SK-N-SH treated with all-trans-retinoic acid at 6 μM for 48 hours (cell line): ENCODE data around the gene FGF14.
A peak's percentile ranks its signal among the peaks of the same experiment; 100 is the strongest.

Source experiments
- ATAC-seq: fragments of 200-7000 bp; cut with Tn5 transposase; 3 replicates; pipeline ENCODE4 v1.9.1; 2020; ENCODE audit warnings: mild to moderate bottlenecking, moderate library complexity
- ARNTL ChIP-seq: fragments of 450-650 bp; formaldehyde crosslinking; IDR thresholded peaks from 2 replicates; pipeline ENCODE4 v1.5.0; 2020; ENCODE audit warnings: low read depth, mild to moderate bottlenecking, moderate library complexity, borderline replicate concordance
- BACH2 ChIP-seq: fragments of 250-450 bp; sonication (Bioruptor Pico); IDR thresholded peaks from 2 replicates; pipeline ENCODE4 v1.9.0; 2021; ENCODE audit warnings: mild to moderate bottlenecking, borderline replicate concordance
- CSDC2 ChIP-seq: fragments of 250-450 bp; sonication (Bioruptor Pico); IDR thresholded peaks from 2 replicates; pipeline ENCODE4 v1.5.0; 2020; ENCODE audit warnings: mild to moderate bottlenecking, moderate library complexity
- ESRRG ChIP-seq: fragments of 250-450 bp; sonication (Bioruptor Pico); IDR thresholded peaks from 2 replicates; pipeline ENCODE4 v1.6.1; 2021; ENCODE audit warnings: mild to moderate bottlenecking
- ISL1 ChIP-seq: fragments of 250-450 bp; sonication (Bioruptor Pico); IDR thresholded peaks from 2 replicates; pipeline ENCODE4 v2.1.2; 2022; ENCODE audit warnings: mild to moderate bottlenecking, moderate library complexity
- OSR1 ChIP-seq: fragments of 250-450 bp; sonication (Bioruptor Pico); IDR thresholded peaks from 2 replicates; pipeline ENCODE4 v1.8.0; 2022; ENCODE audit warnings: moderate library complexity, mild to moderate bottlenecking, inconsistent platforms
- PPARA ChIP-seq: fragments of 250-450 bp; sonication (Bioruptor Pico); IDR thresholded peaks from 2 replicates; pipeline ENCODE4 v1.5.0; 2020; ENCODE audit warnings: mild to moderate bottlenecking, borderline replicate concordance
- RARB ChIP-seq: fragments of 250-450 bp; sonication (Bioruptor Pico); IDR thresholded peaks from 2 replicates; pipeline ENCODE4 v1.8.0; 2021; ENCODE audit warnings: mild to moderate bottlenecking, moderate library complexity
- SNAI2 ChIP-seq: fragments of 250-450 bp; sonication (Bioruptor Pico); IDR thresholded peaks from 2 replicates; pipeline ENCODE4 v1.5.0; 2020; ENCODE audit warnings: mild to moderate bottlenecking, moderate library complexity
- TCF4 ChIP-seq: fragments of 250-450 bp; sonication (Bioruptor Pico); IDR thresholded peaks from 2 replicates; pipeline ENCODE4 v1.8.0; 2021; ENCODE audit warnings: mild to moderate bottlenecking, moderate library complexity, borderline replicate concordance
- TOX ChIP-seq: fragments of 250-450 bp; sonication (Bioruptor Pico); IDR thresholded peaks from 2 replicates; pipeline ENCODE4 v1.8.0; 2021; ENCODE audit warnings: mild to moderate bottlenecking, moderate library complexity, borderline replicate concordance
- ZFP3 ChIP-seq: fragments of 250-450 bp; sonication (Bioruptor Pico); IDR thresholded peaks from 2 replicates; pipeline ENCODE4 v1.5.0; 2020; ENCODE audit warnings: mild to moderate bottlenecking, moderate library complexity
- ZFP30 ChIP-seq: fragments of 450-650 bp; formaldehyde crosslinking; IDR thresholded peaks from 2 replicates; pipeline ENCODE4 v1.5.0; 2022; ENCODE audit warnings: mild to moderate bottlenecking, moderate library complexity
- ZNF565 ChIP-seq: fragments of 450-650 bp; formaldehyde crosslinking; conservative IDR thresholded peaks from 2 replicates; pipeline ENCODE4 v1.5.0; 2020; ENCODE audit warnings: low read depth, mild to moderate bottlenecking, moderate library complexity
- ZNF70 ChIP-seq: fragments of 450-650 bp; formaldehyde crosslinking; IDR thresholded peaks from 2 replicates; pipeline ENCODE4 v1.5.0; 2020; ENCODE audit warnings: mild to moderate bottlenecking, moderate library complexity
- ZNF8 ChIP-seq: fragments of 450-650 bp; formaldehyde crosslinking; IDR thresholded peaks from 2 replicates; pipeline ENCODE4 v1.5.0; 2020; ENCODE audit warnings: mild to moderate bottlenecking, moderate library complexity
- TF ChIP-seq, protein P1 (sequence below): fragments of 250-450 bp; sonication (Bioruptor Pico); IDR thresholded peaks from 2 replicates; pipeline ENCODE4 v1.5.1; 2020; ENCODE audit warnings: low read depth, mild to moderate bottlenecking, moderate library complexity
- TF ChIP-seq, protein P2 (sequence below): fragments of 250-450 bp; sonication (Bioruptor Pico); IDR thresholded peaks from 2 replicates; pipeline ENCODE4 v1.5.0; 2020; ENCODE audit warnings: mild to moderate bottlenecking, moderate library complexity
- TF ChIP-seq, protein P3 (sequence below): fragments of 250-450 bp; sonication (Bioruptor Pico); IDR thresholded peaks from 2 replicates; pipeline ENCODE4 v1.8.0; 2021; ENCODE audit warnings: low read depth, mild to moderate bottlenecking, moderate library complexity, borderline replicate concordance
- TF ChIP-seq, protein P4 (sequence below): fragments of 250-450 bp; sonication (Bioruptor Pico); IDR thresholded peaks from 2 replicates; pipeline ENCODE4 v1.5.1; 2021; ENCODE audit warnings: mild to moderate bottlenecking, moderate library complexity

FGF14 gene

DNA sequence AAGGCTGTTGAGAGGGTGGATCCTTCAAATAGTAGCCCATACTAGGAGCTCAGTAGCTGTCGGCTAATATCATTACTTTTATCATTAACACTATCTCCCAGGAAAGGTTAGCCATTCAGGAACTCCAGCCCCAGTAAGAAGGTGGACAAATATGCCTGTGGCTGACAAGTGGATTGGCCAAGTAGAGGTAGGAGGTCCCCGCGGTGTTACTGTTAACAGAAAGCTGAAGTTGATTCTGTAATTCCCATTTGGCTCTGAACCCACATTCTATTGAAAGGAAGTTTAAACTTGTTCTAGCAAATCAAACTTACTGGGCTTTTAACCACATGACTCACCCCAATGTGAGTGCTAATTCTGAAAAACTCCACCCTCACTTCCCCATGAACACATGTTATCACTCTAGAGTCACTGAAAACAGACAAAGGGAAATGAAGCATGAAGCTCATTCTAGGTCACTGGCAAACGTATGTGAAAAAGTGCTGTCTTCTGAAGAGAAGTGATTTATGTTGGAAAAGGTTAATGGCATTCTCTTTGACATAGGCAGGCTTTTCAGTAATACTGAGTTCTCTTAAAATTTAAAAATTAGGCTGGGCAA lies 273.5 kb downstream of the FGF14 start:
- ATAC-seq: peak; percentile 81
- TF ChIP-seq SNAI2 (peak; percentile 15; the same call in 1 of the 2 replicates), ISL1 (CRISPR knock-in tag) (peak; percentile 74)
- TF ChIP-seq, protein P1, sequence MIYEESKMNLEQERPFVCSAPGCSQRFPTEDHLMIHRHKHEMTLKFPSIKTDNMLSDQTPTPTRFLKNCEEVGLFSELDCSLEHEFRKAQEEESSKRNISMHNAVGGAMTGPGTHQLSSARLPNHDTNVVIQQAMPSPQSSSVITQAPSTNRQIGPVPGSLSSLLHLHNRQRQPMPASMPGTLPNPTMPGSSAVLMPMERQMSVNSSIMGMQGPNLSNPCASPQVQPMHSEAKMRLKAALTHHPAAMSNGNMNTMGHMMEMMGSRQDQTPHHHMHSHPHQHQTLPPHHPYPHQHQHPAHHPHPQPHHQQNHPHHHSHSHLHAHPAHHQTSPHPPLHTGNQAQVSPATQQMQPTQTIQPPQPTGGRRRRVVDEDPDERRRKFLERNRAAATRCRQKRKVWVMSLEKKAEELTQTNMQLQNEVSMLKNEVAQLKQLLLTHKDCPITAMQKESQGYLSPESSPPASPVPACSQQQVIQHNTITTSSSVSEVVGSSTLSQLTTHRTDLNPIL (CRISPR knock-in tag): no peak
- TF ChIP-seq, protein P2, sequence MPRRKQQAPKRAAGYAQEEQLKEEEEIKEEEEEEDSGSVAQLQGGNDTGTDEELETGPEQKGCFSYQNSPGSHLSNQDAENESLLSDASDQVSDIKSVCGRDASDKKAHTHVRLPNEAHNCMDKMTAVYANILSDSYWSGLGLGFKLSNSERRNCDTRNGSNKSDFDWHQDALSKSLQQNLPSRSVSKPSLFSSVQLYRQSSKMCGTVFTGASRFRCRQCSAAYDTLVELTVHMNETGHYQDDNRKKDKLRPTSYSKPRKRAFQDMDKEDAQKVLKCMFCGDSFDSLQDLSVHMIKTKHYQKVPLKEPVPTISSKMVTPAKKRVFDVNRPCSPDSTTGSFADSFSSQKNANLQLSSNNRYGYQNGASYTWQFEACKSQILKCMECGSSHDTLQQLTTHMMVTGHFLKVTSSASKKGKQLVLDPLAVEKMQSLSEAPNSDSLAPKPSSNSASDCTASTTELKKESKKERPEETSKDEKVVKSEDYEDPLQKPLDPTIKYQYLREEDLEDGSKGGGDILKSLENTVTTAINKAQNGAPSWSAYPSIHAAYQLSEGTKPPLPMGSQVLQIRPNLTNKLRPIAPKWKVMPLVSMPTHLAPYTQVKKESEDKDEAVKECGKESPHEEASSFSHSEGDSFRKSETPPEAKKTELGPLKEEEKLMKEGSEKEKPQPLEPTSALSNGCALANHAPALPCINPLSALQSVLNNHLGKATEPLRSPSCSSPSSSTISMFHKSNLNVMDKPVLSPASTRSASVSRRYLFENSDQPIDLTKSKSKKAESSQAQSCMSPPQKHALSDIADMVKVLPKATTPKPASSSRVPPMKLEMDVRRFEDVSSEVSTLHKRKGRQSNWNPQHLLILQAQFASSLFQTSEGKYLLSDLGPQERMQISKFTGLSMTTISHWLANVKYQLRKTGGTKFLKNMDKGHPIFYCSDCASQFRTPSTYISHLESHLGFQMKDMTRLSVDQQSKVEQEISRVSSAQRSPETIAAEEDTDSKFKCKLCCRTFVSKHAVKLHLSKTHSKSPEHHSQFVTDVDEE (CRISPR knock-in tag): no peak
- TF ChIP-seq, all 23 proteins: peak for 2

DNA sequence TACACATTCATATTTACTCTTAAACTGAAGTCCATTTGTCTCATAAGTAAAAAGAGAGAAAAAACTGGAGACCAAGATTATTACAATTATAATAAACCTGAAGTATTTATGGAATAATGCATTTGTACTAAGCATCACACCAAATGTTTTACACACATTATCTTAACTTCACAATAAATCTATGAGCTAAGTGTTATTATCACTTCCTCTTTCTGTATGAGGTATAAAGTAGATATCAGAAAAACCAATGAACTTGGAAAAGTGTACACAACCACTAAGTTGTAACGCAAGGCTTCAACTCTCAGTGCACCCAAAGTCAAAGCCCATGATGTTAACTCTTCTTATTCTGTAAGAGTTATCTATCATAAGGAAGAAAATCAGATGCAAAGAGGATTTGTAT lies 274.7 kb downstream of the FGF14 start:
- no peak for ATAC-seq
- TF ChIP-seq ZFP3: no peak
- no peak for TF ChIP-seq RARB (CRISPR knock-in tag)
- TF ChIP-seq ZNF565 (CRISPR knock-in tag): no peak
- no peak for TF ChIP-seq BACH2 (CRISPR knock-in tag)
- TF ChIP-seq, protein P1 (CRISPR knock-in tag): no peak
- no peak for TF ChIP-seq TOX
- no peak for TF ChIP-seq CSDC2 (CRISPR knock-in tag)
- TF ChIP-seq ARNTL (CRISPR knock-in tag): no peak
- no peak for TF ChIP-seq PPARA (CRISPR knock-in tag)
- TF ChIP-seq OSR1: no peak
- no peak for TF ChIP-seq ZNF70 (CRISPR knock-in tag)
- no peak for TF ChIP-seq ISL1 (CRISPR knock-in tag)
- no peak for TF ChIP-seq ZFP30
- TF ChIP-seq, protein P3, sequence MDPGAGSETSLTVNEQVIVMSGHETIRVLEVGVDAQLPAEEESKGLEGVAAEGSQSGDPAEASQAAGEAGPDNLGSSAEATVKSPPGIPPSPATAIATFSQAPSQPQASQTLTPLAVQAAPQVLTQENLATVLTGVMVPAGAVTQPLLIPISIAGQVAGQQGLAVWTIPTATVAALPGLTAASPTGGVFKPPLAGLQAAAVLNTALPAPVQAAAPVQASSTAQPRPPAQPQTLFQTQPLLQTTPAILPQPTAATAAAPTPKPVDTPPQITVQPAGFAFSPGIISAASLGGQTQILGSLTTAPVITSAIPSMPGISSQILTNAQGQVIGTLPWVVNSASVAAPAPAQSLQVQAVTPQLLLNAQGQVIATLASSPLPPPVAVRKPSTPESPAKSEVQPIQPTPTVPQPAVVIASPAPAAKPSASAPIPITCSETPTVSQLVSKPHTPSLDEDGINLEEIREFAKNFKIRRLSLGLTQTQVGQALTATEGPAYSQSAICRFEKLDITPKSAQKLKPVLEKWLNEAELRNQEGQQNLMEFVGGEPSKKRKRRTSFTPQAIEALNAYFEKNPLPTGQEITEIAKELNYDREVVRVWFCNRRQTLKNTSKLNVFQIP (CRISPR knock-in tag): no peak
- TF ChIP-seq, protein P2 (CRISPR knock-in tag): no peak
- no peak for TF ChIP-seq ZNF8 (CRISPR knock-in tag)
- TF ChIP-seq SNAI2: no peak
- no peak for TF ChIP-seq TCF4 (CRISPR knock-in tag)
- TF ChIP-seq, all 23 proteins: peak for 0

DNA sequence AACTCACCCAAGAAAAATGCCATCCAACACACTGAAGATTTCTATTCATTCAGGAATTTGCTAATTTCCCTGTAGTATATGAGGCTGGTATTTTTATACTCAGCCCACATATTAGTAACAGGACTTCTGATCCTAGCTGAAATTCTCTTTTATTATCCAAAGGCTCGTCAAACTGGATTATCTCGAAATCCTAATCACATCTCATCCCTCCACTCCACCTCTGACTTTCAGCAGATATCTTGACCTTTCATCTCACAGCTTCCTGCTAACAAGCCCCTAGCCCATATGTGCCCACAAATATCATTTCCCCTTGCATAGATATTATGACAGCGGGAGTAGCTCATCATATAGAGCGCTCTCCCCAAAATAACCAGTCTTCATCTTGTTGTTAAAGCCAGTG lies 279.7 kb downstream of the FGF14 start:
- TF ChIP-seq, protein P4, sequence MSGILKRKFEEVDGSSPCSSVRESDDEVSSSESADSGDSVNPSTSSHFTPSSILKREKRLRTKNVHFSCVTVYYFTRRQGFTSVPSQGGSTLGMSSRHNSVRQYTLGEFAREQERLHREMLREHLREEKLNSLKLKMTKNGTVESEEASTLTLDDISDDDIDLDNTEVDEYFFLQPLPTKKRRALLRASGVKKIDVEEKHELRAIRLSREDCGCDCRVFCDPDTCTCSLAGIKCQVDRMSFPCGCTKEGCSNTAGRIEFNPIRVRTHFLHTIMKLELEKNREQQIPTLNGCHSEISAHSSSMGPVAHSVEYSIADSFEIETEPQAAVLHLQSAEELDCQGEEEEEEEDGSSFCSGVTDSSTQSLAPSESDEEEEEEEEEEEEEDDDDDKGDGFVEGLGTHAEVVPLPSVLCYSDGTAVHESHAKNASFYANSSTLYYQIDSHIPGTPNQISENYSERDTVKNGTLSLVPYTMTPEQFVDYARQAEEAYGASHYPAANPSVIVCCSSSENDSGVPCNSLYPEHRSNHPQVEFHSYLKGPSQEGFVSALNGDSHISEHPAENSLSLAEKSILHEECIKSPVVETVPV (CRISPR knock-in tag): no peak
- TF ChIP-seq CSDC2 (CRISPR knock-in tag) (no peak), ESRRG (CRISPR knock-in tag) (no peak), ISL1 (CRISPR knock-in tag) (no peak), OSR1 (no peak)
- TF ChIP-seq, all 23 proteins: peak for 0
- ATAC-seq: no peak
